ENCODE results near the gene EPHA3. TPM values are rescaled to one million over a fixed set of nuclear protein-coding genes. Genes with fewer than 3 reads are reported as not detected.

The EPHA3 gene
- total and polyA plus RNA-seq, 2 donors (not counting 3 experiments of a cell fraction or from before 2014, with no cell fraction given): not detected

- peaks cover 2% of the 10 kb centered on the region for H3K9me3 ChIP-seq (replicated peaks; ENCODE audit: control insufficient read depth, insufficient read depth, low read length)
- ChIA-PET CTCF (no interaction called here), POLR2A (no interaction called here)
- H2AFZ ChIP-seq (ENCODE audit: low read depth, low read length): no peak overlapping the region
- no peaks in the 10 kb centered on the region for H3K9me1 ChIP-seq (replicated peaks; ENCODE audit: control insufficient read depth, extremely low read depth, insufficient read depth, low read length)
- no peak for DNase-seq (ENCODE audit: low read depth, low spot score)
- TF ChIP-seq POLR2AphosphoS5 (IDR thresholded peaks at IDR 0.05; ENCODE audit: insufficient read depth, low read depth, low read length): no peak
- no peak for TF ChIP-seq JUN (IDR thresholded peaks at IDR 0.05; ENCODE audit: borderline replicate concordance, insufficient read depth, insufficient read length, low read depth)
- TF ChIP-seq GATA2 (IDR thresholded peaks at IDR 0.05; ENCODE audit: insufficient read depth, insufficient read length, low read depth, low read length): no peak
- TF ChIP-seq EZH2 (IDR thresholded peaks at IDR 0.05; ENCODE audit: borderline replicate concordance, low read depth, low read length, severe bottlenecking): no peak
- TF ChIP-seq POLR2A (IDR thresholded peaks at IDR 0.05; ENCODE audit: low read depth, low read length): no peak
- TF ChIP-seq MYC (IDR thresholded peaks at IDR 0.05; ENCODE audit: low read depth, low read length): no peak
- TF ChIP-seq MAX (IDR thresholded peaks at IDR 0.05; ENCODE audit: insufficient read depth, insufficient read length): no peak
- no peak for TF ChIP-seq FOS (IDR thresholded peaks at IDR 0.05; ENCODE audit: borderline replicate concordance, insufficient read depth, low read length)
- TF ChIP-seq, protein P1, sequence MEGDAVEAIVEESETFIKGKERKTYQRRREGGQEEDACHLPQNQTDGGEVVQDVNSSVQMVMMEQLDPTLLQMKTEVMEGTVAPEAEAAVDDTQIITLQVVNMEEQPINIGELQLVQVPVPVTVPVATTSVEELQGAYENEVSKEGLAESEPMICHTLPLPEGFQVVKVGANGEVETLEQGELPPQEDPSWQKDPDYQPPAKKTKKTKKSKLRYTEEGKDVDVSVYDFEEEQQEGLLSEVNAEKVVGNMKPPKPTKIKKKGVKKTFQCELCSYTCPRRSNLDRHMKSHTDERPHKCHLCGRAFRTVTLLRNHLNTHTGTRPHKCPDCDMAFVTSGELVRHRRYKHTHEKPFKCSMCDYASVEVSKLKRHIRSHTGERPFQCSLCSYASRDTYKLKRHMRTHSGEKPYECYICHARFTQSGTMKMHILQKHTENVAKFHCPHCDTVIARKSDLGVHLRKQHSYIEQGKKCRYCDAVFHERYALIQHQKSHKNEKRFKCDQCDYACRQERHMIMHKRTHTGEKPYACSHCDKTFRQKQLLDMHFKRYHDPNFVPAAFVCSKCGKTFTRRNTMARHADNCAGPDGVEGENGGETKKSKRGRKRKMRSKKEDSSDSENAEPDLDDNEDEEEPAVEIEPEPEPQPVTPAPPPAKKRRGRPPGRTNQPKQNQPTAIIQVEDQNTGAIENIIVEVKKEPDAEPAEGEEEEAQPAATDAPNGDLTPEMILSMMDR (IDR thresholded peaks at IDR 0.05; ENCODE audit: extremely low read depth in 1 of 2, insufficient read depth in 1 of 2, low read depth in 1 of 2, low read length in 2 of 2): no peak
- H3K27me3 ChIP-seq (ENCODE audit: control insufficient read depth in 2 of 2, insufficient read depth in 2 of 2, low read length in 2 of 2): no peaks in the 10 kb centered on the region
- H3K79me2 ChIP-seq (ENCODE audit: control insufficient read depth, insufficient read depth, low read length): no peaks in the 10 kb centered on the region
- H3K9ac ChIP-seq (replicated peaks; ENCODE audit: extremely low read depth, insufficient read depth, low read length): no peak overlapping the region
- no peaks in the 10 kb centered on the region for H3K4me1 ChIP-seq (ENCODE audit: control insufficient read depth, extremely low read depth, insufficient read depth, low read length)
- H3K27ac ChIP-seq (ENCODE audit: insufficient read depth, low read depth, low read length): no peak overlapping the region
- H3K36me3 ChIP-seq (ENCODE audit: control insufficient read depth in 2 of 2, extremely low read depth in 1 of 2, insufficient read depth in 2 of 2, low read length in 2 of 2): no peaks in the 10 kb centered on the region
- FAIRE-seq: no peak
- intact Hi-C loops (cut with micrococcal nuclease) (no loop called here), dilution Hi-C loops (cut with MboI; ENCODE audit: extremely low pct_ligation_motif_present, low sequenced_read_pairs) (no loop called here)
- no TSS peak for BruUV-seq (replicated peaks)
- no peak overlapping the region for H3K4me2 ChIP-seq (ENCODE audit: insufficient read depth, low read length)
- no peak overlapping the region for H3K4me3 ChIP-seq (replicated peaks in 1 of 3; ENCODE audit: insufficient read depth in 1 of 3, low read depth in 1 of 3, low read length in 3 of 3)
- H4K20me1 ChIP-seq (replicated peaks; ENCODE audit: control insufficient read depth, extremely low read depth, insufficient read depth, low read length): no peaks in the 10 kb centered on the region
These were observed 48.4 kb downstream of the EPHA3 start for GRCh38 chr3:89155811-89156210.
